AG09319 (cell line): ENCODE measurements around the gene GALNT9.
"Not testable (repeated sequence)": the region's sequence is repeated elsewhere in the genome, so short reads cannot be mapped to it uniquely, and the experiment has no call there.

Experiments
- DNase-seq: peaks from one replicate; pipeline ENCODE4 v3.0.0-alpha.2; 2010; ENCODE audit warnings: low read depth; ENCODE audit errors: extremely low read depth
- CTCF ChIP-seq: IDR thresholded peaks from 2 replicates; pipeline ENCODE4 v1.5.1; 2011; ENCODE audit warnings: low read depth, mild to moderate bottlenecking, inconsistent platforms, low read length, moderate library complexity

Gene GALNT9

GRCh38 chr12:132245521-132246101 is 83.8 kb downstream of the GALNT9 start:
- no peak for TF ChIP-seq CTCF

GRCh38 chr12:132244724-132245295 is 84.6 kb downstream of the GALNT9 start:
- no peak for TF ChIP-seq CTCF
- DNase-seq, result no peak

More at GRCh38 chr12:132245521-132246101, 83.8 kb downstream of the GALNT9 start:
- DNase-seq, result no peak

- TF ChIP-seq CTCF, result no peak
- DNase-seq, result no peak
Measured at GRCh38 chr12:132243596-132244310, 85.6 kb downstream of the GALNT9 start.

- DNase-seq, result not testable (repeated sequence)
Measured at GRCh38 chr12:132243171-132243570, 86.2 kb downstream of the GALNT9 start.

- not testable (repeated sequence) for DNase-seq
Measured at GRCh38 chr12:132240669-132241007, 88.8 kb downstream of the GALNT9 start.

DNA sequence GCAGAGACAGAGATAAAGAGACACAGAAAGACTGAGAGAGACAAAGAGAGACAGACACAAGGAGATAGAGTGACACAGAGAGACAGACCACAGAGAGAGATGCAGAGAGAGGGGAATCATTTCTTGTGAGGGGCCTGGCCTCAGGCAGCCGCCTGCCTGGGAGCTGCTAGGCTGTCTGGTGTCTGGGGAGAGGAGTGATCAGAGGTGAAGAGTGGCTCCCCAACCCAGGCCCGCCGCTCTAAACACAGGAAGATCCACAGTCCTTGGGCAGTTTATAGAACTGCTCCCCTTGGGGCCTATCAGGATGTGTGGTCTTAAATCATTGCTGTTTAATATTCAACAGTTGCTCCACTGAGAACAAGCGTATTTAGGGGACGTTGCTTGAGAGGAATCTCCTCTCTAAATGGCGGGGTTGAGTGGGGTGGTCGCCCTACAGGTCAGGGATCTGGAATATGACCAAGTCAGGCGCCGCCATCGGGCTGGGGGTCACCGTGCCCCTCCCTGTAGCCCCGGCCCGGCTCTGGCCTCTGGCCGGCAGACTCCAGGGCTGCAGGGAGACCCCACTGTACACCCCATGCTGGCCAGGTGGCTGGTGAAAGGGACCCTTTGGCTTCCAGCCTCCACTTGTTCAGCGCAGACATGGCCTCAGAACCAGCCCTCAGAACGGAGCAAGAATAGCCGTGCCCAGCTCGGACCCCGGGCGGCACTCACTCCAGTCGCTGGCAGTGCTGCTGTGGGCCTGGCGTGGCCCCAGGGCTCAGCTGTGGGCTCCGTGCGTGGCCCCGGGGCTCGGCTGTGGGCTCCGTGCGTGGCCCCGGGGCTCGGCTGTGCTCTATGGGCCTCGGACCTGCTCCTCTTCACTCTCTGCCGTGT is 89.4 kb downstream of the GALNT9 start:
- DNase-seq, result no peak
- TF ChIP-seq CTCF, result no peak

- TF ChIP-seq CTCF, result no peak
- DNase-seq, result no peak
Measured at GRCh38 chr12:132239392-132239791, 90.0 kb downstream of the GALNT9 start.

GRCh38 chr12:132238884-132239283 is 90.5 kb downstream of the GALNT9 start:
- DNase-seq, result no peak
- TF ChIP-seq CTCF, result no peak
